HepG2 (cell line): ENCODE measurements around the gene MYO3B. TPM values are rescaled to one million over a fixed set of nuclear protein-coding genes. Genes with fewer than 3 reads are reported as not detected.

Experiments
- ATAC-seq: fragments of 200-7000 bp; cut with Tn5 transposase; 3 replicates; pipeline ENCODE4 v1.9.1; 2020; ENCODE audit warnings: mild to moderate bottlenecking, moderate library complexity
- BruUV-seq: library from RNA; stranded (reverse); fragments of 400-500 nt; replicated peaks from 2 replicates; lab custom pipeline; 2021; lab: Mats Ljungman, UMichigan
- CTCF ChIA-PET: fragments of 300-600 bp; formaldehyde crosslinking; extraction: SDS; loops from one replicate; lab custom pipeline; 2021; ENCODE audit warnings: low total read pairs, inconsistent platforms, low intra/inter-chr PET ratio; lab: Yijun Ruan, JAX
- POLR2A ChIA-PET: fragments of 350-600 bp; sonication (Branson Sonifier 250); formaldehyde crosslinking; loops from one replicate; lab custom pipeline; 2020; ENCODE audit warnings: antibody characterized with exemption, inconsistent platforms; lab: Yijun Ruan, JAX
- DNase-seq: peaks from one replicate; pipeline ENCODE4 v3.0.0-alpha.2; 2015; ENCODE audit warnings: low spot score
- FAIRE-seq: peaks from 3 replicates; lab custom pipeline; 2011; peaks lifted over from hg19 to GRCh38; lab: Jason Lieb, UNC
- H2AFZ ChIP-seq: one replicate; pipeline ENCODE4 v1.6.1; 2011; ENCODE audit warnings: low read length, inconsistent platforms
- H3K27ac ChIP-seq: fragments of 300-600 bp; 3 replicates; pipeline ENCODE4 v1.8.0; 2011; ENCODE audit warnings: mixed run types, mild to moderate bottlenecking, mixed read lengths, low read length, inconsistent platforms; ENCODE audit not compliant: insufficient read depth; ENCODE audit errors: extremely low read length
- H3K27me3 ChIP-seq, 2 experiments: fragments of 200-600 bp in 1 of 2; 2 replicates in 1 of 2; 3 replicates in 1 of 2; pipeline versions ENCODE4 v1.6.0 to v1.8.0; 2011; ENCODE audit warnings: low read length in 2 of 2, mild to moderate bottlenecking in 2 of 2, moderate library complexity in 2 of 2, inconsistent platforms in 1 of 2; ENCODE audit not compliant: insufficient read depth in 2 of 2, control insufficient read depth in 1 of 2
- H3K36me3 ChIP-seq, 2 experiments: fragments of 200-600 bp in 1 of 2; replicated peaks in 1 of 2; 2 replicates in 1 of 2; 3 replicates in 1 of 2; pipeline versions ENCODE4 v1.5.1 to v1.8.0; 2011; ENCODE audit warnings: low read length in 2 of 2, inconsistent platforms in 1 of 2; ENCODE audit not compliant: insufficient read depth in 2 of 2, control insufficient read depth in 1 of 2
- H3K4me1 ChIP-seq: 2 replicates; pipeline ENCODE4 v1.5.1; 2012; ENCODE audit warnings: low read length, inconsistent platforms; ENCODE audit not compliant: insufficient read depth
- H3K4me2 ChIP-seq: 2 replicates; pipeline ENCODE4 v1.6.0; 2011; ENCODE audit warnings: low read depth, low read length, inconsistent platforms
- H3K4me3 ChIP-seq, 3 experiments: fragments of 200-600 bp in 1 of 3; sonication (generic), shearing (Covaris generic) in 1 of 3; replicated peaks in 1 of 3; 2 replicates each; pipeline ENCODE4 v1.5.1; 2011 to 2016; ENCODE audit warnings: low read length in 3 of 3, inconsistent platforms in 2 of 3, low read depth in 2 of 3, mild to moderate bottlenecking in 2 of 3, control low read depth in 1 of 3, mixed read lengths in 1 of 3; ENCODE audit not compliant: insufficient read depth in 1 of 3
- H3K79me2 ChIP-seq: one replicate; pipeline ENCODE4 v1.6.1; 2011; ENCODE audit warnings: low read length, inconsistent platforms; ENCODE audit not compliant: insufficient read depth
- H3K9ac ChIP-seq: 2 replicates; pipeline ENCODE4 v1.6.0; 2011; ENCODE audit warnings: mild to moderate bottlenecking, low read depth, low read length, inconsistent platforms; ENCODE audit not compliant: insufficient read depth
- H3K9me3 ChIP-seq: 2 replicates; pipeline ENCODE4 v1.5.1; 2012; ENCODE audit warnings: mild to moderate bottlenecking, low read length
- H4K20me1 ChIP-seq: 2 replicates; pipeline ENCODE4 v1.6.0; 2011; ENCODE audit warnings: inconsistent platforms, mild to moderate bottlenecking, low read length, moderate library complexity; ENCODE audit not compliant: insufficient read depth
- HOXA7 ChIP-seq: sonication (generic); formaldehyde crosslinking; IDR thresholded peaks from 2 replicates; pipeline ENCODE4 v1.8.1; 2022; ENCODE audit warnings: mild to moderate bottlenecking, missing genetic modification reagents, moderate library complexity
- HOXD1 ChIP-seq: sonication (generic); formaldehyde crosslinking; IDR thresholded peaks from 2 replicates; pipeline ENCODE4 v1.5.0; 2020; ENCODE audit warnings: missing genetic modification reagents
- KMT2B ChIP-seq: IDR thresholded peaks from 2 replicates; pipeline ENCODE4 v1.6.1; 2016; ENCODE audit warnings: missing genetic modification reagents, missing compliant biosample characterization
- MED13 ChIP-seq: sonication (generic); formaldehyde crosslinking; IDR thresholded peaks from 2 replicates; pipeline ENCODE4 v1.5.0; 2020; ENCODE audit warnings: missing genetic modification reagents
- MXI1 ChIP-seq: IDR thresholded peaks from 3 replicates; pipeline ENCODE4 v1.6.1; 2012; ENCODE audit warnings: low read depth, low read length, inconsistent platforms, borderline replicate concordance
- SIN3B ChIP-seq: fragments of 150-350 bp; IDR thresholded peaks from 2 replicates; pipeline ENCODE4 v1.6.1; 2014; ENCODE audit warnings: low read length
- SRY ChIP-seq: sonication (generic); formaldehyde crosslinking; IDR thresholded peaks from 2 replicates; pipeline ENCODE4 v1.8.0; 2022; ENCODE audit warnings: mild to moderate bottlenecking, missing genetic modification reagents
- TMF1 ChIP-seq: sonication (generic); formaldehyde crosslinking; IDR thresholded peaks from 2 replicates; pipeline ENCODE4 v1.8.1; 2022; ENCODE audit warnings: low read depth, missing genetic modification reagents
- ZBTB42 ChIP-seq: sonication (generic); formaldehyde crosslinking; IDR thresholded peaks from 2 replicates; pipeline ENCODE4 v1.5.0; 2020; ENCODE audit warnings: mild to moderate bottlenecking, missing genetic modification reagents
- ZMYM3 ChIP-seq: sonication (generic); formaldehyde crosslinking; IDR thresholded peaks from 2 replicates; pipeline ENCODE4 v1.5.1; 2020; ENCODE audit warnings: mild to moderate bottlenecking, missing genetic modification reagents
- ZNF234 ChIP-seq: sonication (generic); formaldehyde crosslinking; conservative IDR thresholded peaks from 2 replicates; pipeline ENCODE4 v1.5.1; 2020; ENCODE audit warnings: mild to moderate bottlenecking, missing genetic modification reagents
- ZNF253 ChIP-seq: sonication (generic); formaldehyde crosslinking; IDR thresholded peaks from 2 replicates; pipeline ENCODE4 v1.8.0; 2022; ENCODE audit warnings: mild to moderate bottlenecking, missing genetic modification reagents, borderline replicate concordance
- ZNF274 ChIP-seq: sonication (generic); formaldehyde crosslinking; IDR thresholded peaks from 2 replicates; pipeline ENCODE4 v1.5.1; 2020; ENCODE audit warnings: mild to moderate bottlenecking, missing genetic modification reagents
- ZNF280B ChIP-seq: sonication (generic); formaldehyde crosslinking; IDR thresholded peaks from 2 replicates; pipeline ENCODE4 v1.5.0; 2020; ENCODE audit warnings: missing genetic modification reagents, mild to moderate bottlenecking, borderline replicate concordance
- ZNF362 ChIP-seq: sonication (generic); formaldehyde crosslinking; IDR thresholded peaks from 2 replicates; pipeline ENCODE4 v1.4.0; 2020; ENCODE audit warnings: missing genetic modification reagents, mild to moderate bottlenecking, borderline replicate concordance
- ZNF383 ChIP-seq: sonication (generic); formaldehyde crosslinking; IDR thresholded peaks from 2 replicates; pipeline ENCODE4 v1.4.0; 2020; ENCODE audit warnings: missing genetic modification reagents, mild to moderate bottlenecking, borderline replicate concordance
- ZNF567 ChIP-seq: sonication (generic); formaldehyde crosslinking; IDR thresholded peaks from 2 replicates; pipeline ENCODE4 v1.8.1; 2023; ENCODE audit warnings: mild to moderate bottlenecking, missing genetic modification reagents, borderline replicate concordance
- ZNF609 ChIP-seq: sonication (generic); formaldehyde crosslinking; IDR thresholded peaks from 2 replicates; pipeline ENCODE4 v1.4.0; 2020; ENCODE audit warnings: mild to moderate bottlenecking, missing genetic modification reagents, borderline replicate concordance
- WGBS: methylation state at CpG from one replicate; pipeline ENCODE4 v1.1.6; 2017; ENCODE audit warnings: low lambda C conversion rate; 5-methylcytosine and 5-hydroxymethylcytosine counted together
- in situ Hi-C: cut with HindIII; loops from 2 replicates; pipeline ENCODE4 v1.10.0; 2017; ENCODE audit warnings: low pct_unique_long_range_greater_than_20kb; ENCODE audit not compliant: extremely low pct_ligation_motif_present
- intact Hi-C: fragments of 100-400 bp; cut with micrococcal nuclease; formaldehyde crosslinking; loops from one replicate; pipeline ENCODE4 v1.10.0; 2022; ENCODE audit not compliant: unreplicated experiment
- polyA plus RNA-seq, 8 experiments: library from polyadenylated mRNA; depleted of rRNA in 3 of 8; stranded (reverse) in 7 of 8; unstranded in 1 of 8; fragments of >200 nt; fragmentation: Illumina TruSeq in 4 of 8; extraction: Trizol in 4 of 8; gene quantifications; 2 replicates each; pipeline versions ENCODE4 v1.2.1 to v1.2.3, GENCODE V29; 2011 to 2016; ENCODE audit warnings: low read depth in 4 of 8, missing spikeins in 1 of 8, mixed read lengths in 1 of 8; ENCODE audit not compliant: insufficient read depth in 1 of 8
- total RNA-seq, 5 experiments: library from RNA; depleted of rRNA; stranded (reverse); fragments of >200 nt; fragmentation: Illumina TruSeq; extraction: Trizol; gene quantifications; 2 replicates each; pipeline ENCODE4 v1.2.3, GENCODE V29; 2016; ENCODE audit warnings: low read depth in 1 of 5

Gene MYO3B
- total and polyA plus RNA-seq, 2 of the 13 experiments (the other 11 are each of a cell fraction or from before 2014, with no cell fraction given): 0.01 TPM; not detected in 1

GRCh38 chr2:170518911-170519310 is 341.0 kb downstream of the MYO3B start (continued):
- TF ChIP-seq ZBTB42 (CRISPR knock-in tag): no peak
- TF ChIP-seq HOXA7: no peak

- Histone ChIP-seq H3K9ac (no peak overlapping the region), H3K36me3 (no peaks in the 10 kb centered on the region), H4K20me1 (no peaks in the 10 kb centered on the region), H3K27me3 (peaks cover 2 to 35% of the 10 kb centered on the region in 2 experiments; a peak in 4 of 5 replicates), H3K9me3 (no peaks in the 10 kb centered on the region), H2AFZ (no peak overlapping the region), H3K4me3 (no peak overlapping the region), H3K4me1 (peaks cover 5% of the 10 kb centered on the region; the same call in 1 of the 2 replicates), H3K79me2 (no peaks in the 10 kb centered on the region), H3K27ac (no peak overlapping the region), H3K4me2 (no peak overlapping the region)
- WGBS: 1% methylated on average over 2 of the region's 2 CpGs
- intact Hi-C loops: no loop called here
- FAIRE-seq: no peak
- DNase-seq: no peak
- ChIA-PET POLR2A (interaction anchor here (1.2 kb wide), 1 partner anchor 191 kb away, joined by 3 read pairs; no protein-coding TSS in a partner anchor), CTCF (no interaction called here)
- in situ Hi-C loops: no loop called here
- no peak for ATAC-seq
- BruUV-seq: no TSS peak
- TF ChIP-seq ZNF567 (CRISPR knock-in tag): no peak
- TF ChIP-seq MXI1: no peak
- no peak for TF ChIP-seq ZNF280B
- no peak for TF ChIP-seq ZNF609 (CRISPR knock-in tag)
- no peak for TF ChIP-seq ZNF274 (CRISPR knock-in tag)
- no peak for TF ChIP-seq ZNF383 (CRISPR knock-in tag)
- TF ChIP-seq SIN3B: no peak
- no peak for TF ChIP-seq ZNF234 (CRISPR knock-in tag)
- no peak for TF ChIP-seq MED13
- no peak for TF ChIP-seq TMF1 (CRISPR knock-in tag)
- TF ChIP-seq SRY (CRISPR knock-in tag): no peak
- TF ChIP-seq ZMYM3: no peak
- no peak for TF ChIP-seq ZNF253 (CRISPR knock-in tag)
- TF ChIP-seq ZNF362 (CRISPR knock-in tag): no peak
- TF ChIP-seq KMT2B: no peak
- TF ChIP-seq HOXD1 (CRISPR knock-in tag): no peak
Measured at GRCh38 chr2:170521299-170521698, 343.4 kb downstream of the MYO3B start.
